SK-N-MC (cell line): ENCODE results near the gene ABCA10.

Experiments
- EZH2 ChIP-seq: fragments of 200-600 bp; sonication (generic); IDR thresholded peaks from one replicate; pipeline ENCODE4 v1.6.1; 2017; ENCODE audit warnings: antibody characterized with exemption
- FOXP2 ChIP-seq: optimal IDR thresholded peaks from 2 replicates; pipeline ENCODE3; 2011; ENCODE audit warnings: mild to moderate bottlenecking, moderate library complexity; ENCODE audit not compliant: insufficient read depth; ENCODE audit errors: extremely low read length, control extremely low read depth
- POLR2AphosphoS5 ChIP-seq: IDR thresholded peaks from 2 replicates; pipeline ENCODE4 v1.6.1; 2012; ENCODE audit warnings: mild to moderate bottlenecking, low read depth, low read length, borderline replicate concordance

- TF ChIP-seq POLR2AphosphoS5 (no peak), EZH2 (no peak), FOXP2 (no peak)
Observed at GRCh38 chr17:69245617-69246016, 17.0 kb upstream of the ABCA10 start.
